ENCODE measurements around the gene NTN1.

- TF ChIP-seq CTCF (IDR thresholded peaks at IDR 0.05; ENCODE audit: insufficient read depth, low read length, poor library complexity, severe bottlenecking) = no peak
- no peak for TF ChIP-seq EZH2phosphoT487 (conservative IDR thresholded peaks at IDR 0.05; ENCODE audit: low read length)
Measured at GRCh38 chr17:9202532-9202931, 181.2 kb downstream of the NTN1 start.

Data from SU-DHL-6 (cell line).